GM23248 (cell line): ENCODE results near the gene DSG4. TPM values are rescaled to one million over a fixed set of nuclear protein-coding genes. Genes with fewer than 3 reads are reported as not detected.

Experiments used
- DNase-seq: peaks from one replicate; pipeline ENCODE4 v3.0.0-alpha.2; 2015
- H2AFZ ChIP-seq: fragments of 200-600 bp; sonication (generic); 2 replicates; pipeline ENCODE4 v1.6.1; 2016; ENCODE audit warnings: antibody characterized with exemption
- H3F3A ChIP-seq: fragments of 200-600 bp; sonication (generic); 2 replicates; pipeline ENCODE4 v1.6.1; 2016; ENCODE audit warnings: mild to moderate bottlenecking, antibody characterized with exemption, mixed run types; ENCODE audit not compliant: insufficient read depth
- H3K27ac ChIP-seq: fragments of 200-600 bp; sonication (generic); 2 replicates; pipeline ENCODE4 v1.5.1; 2016; ENCODE audit warnings: mild to moderate bottlenecking
- H3K27me3 ChIP-seq: fragments of 200-600 bp; sonication (generic); replicated peaks from 2 replicates; pipeline ENCODE4 v1.6.1; 2016; ENCODE audit warnings: mild to moderate bottlenecking; ENCODE audit not compliant: insufficient read depth
- H3K36me3 ChIP-seq: fragments of 200-600 bp; sonication (generic); 2 replicates; pipeline ENCODE4 v1.6.1; 2016; ENCODE audit warnings: low read depth, mild to moderate bottlenecking
- H3K4me1 ChIP-seq: fragments of 200-600 bp; sonication (generic); 2 replicates; pipeline ENCODE4 v1.6.1; 2016; ENCODE audit warnings: mild to moderate bottlenecking; ENCODE audit not compliant: insufficient read depth
- H3K4me2 ChIP-seq: fragments of 200-600 bp; sonication (generic); one replicate; pipeline ENCODE4 v1.6.1; 2016; ENCODE audit warnings: mild to moderate bottlenecking; ENCODE audit not compliant: unreplicated experiment
- H3K4me3 ChIP-seq: fragments of 200-600 bp; sonication (generic); 2 replicates; pipeline ENCODE4 v1.5.1; 2016; ENCODE audit warnings: mild to moderate bottlenecking
- H3K79me2 ChIP-seq: fragments of 200-600 bp; sonication (generic); 2 replicates; pipeline ENCODE4 v1.6.1; 2016; ENCODE audit warnings: mild to moderate bottlenecking; ENCODE audit not compliant: insufficient read depth
- H3K9ac ChIP-seq: fragments of 200-600 bp; sonication (generic); 2 replicates; pipeline ENCODE4 v1.6.1; 2016; ENCODE audit warnings: mild to moderate bottlenecking
- H3K9me2 ChIP-seq: fragments of 200-600 bp; sonication (generic); 2 replicates; pipeline ENCODE4 v1.6.1; 2016; ENCODE audit warnings: mixed run types, mild to moderate bottlenecking, moderate library complexity; ENCODE audit not compliant: insufficient read depth
- H3K9me3 ChIP-seq: fragments of 200-600 bp; sonication (generic); one replicate; pipeline ENCODE4 v1.6.1; 2017; ENCODE audit warnings: low read depth
- H4K20me1 ChIP-seq: fragments of 200-600 bp; sonication (generic); 2 replicates; pipeline ENCODE4 v1.6.0; 2016; ENCODE audit not compliant: insufficient read depth
- EZH2 ChIP-seq: fragments of 200-600 bp; sonication (generic); IDR thresholded peaks from 2 replicates; pipeline ENCODE4 v1.6.1; 2018; ENCODE audit warnings: antibody characterized with exemption, mild to moderate bottlenecking; ENCODE audit not compliant: insufficient read depth, poor library complexity, severe bottlenecking
- EZH2phosphoT487 ChIP-seq: fragments of 200-600 bp; sonication (generic); IDR thresholded peaks from 2 replicates; pipeline ENCODE4 v1.6.1; 2018; ENCODE audit warnings: antibody characterized with exemption, moderate library complexity, mild to moderate bottlenecking, low read depth; ENCODE audit not compliant: insufficient read depth
- WGBS, 2 experiments: methylation state at CpG; one replicate each; pipeline ENCODE4 v1.1.6; 2015 to 2017; ENCODE audit warnings: low lambda C conversion rate in 2 of 2, low coverage in 1 of 2; ENCODE audit errors: missing lambda C conversion rate in 2 of 2; 5-methylcytosine and 5-hydroxymethylcytosine counted together
- in situ Hi-C: fragments of 300-500 bp; cut with MboI; formaldehyde crosslinking; loops from 2 replicates; pipeline ENCODE4 v1.15.0; 2020
- polyA plus RNA-seq: library from polyadenylated mRNA; unstranded; fragments of >200 nt; fragmentation: Nextera tagmentation; extraction: Ambion mirVana; gene quantifications from 2 replicates; pipeline ENCODE4 v1.2.1, GENCODE V29; 2016
- total RNA-seq: library from RNA; depleted of rRNA; stranded (reverse); fragments of >200 nt; shearing (Covaris generic); gene quantifications from 2 replicates; pipeline ENCODE4 v1.2.3, GENCODE V29; 2014

Gene DSG4
- total and polyA plus RNA-seq, 2 experiments from 2014 or later, result not detected

DNA sequence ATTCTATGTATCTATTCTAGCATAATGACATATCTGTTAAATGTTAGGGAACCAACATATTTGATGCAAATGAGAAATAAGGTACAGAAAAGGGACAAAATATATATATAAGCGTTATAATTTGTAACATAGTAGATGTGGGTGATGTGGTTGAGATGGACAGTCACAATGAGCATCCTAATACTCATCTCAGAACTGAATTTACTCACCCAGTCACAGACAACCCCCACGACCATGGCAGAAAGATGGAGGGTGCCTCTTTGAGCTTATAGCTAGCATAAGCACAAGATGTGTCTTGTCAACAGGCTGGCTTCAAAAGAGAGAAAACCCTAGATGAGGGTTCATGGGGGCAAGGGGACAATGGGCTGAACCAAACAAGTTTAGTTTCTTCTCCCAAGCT, 61.8 kb downstream of the DSG4 start:
- H3F3A ChIP-seq, result no peaks in the 10 kb centered on the region
- no peaks in the 10 kb centered on the region for H3K79me2 ChIP-seq
- no peak overlapping the region for H2AFZ ChIP-seq
- TF ChIP-seq EZH2, result no peak
- TF ChIP-seq EZH2phosphoT487, result no peak
- H3K36me3 ChIP-seq, result no peaks in the 10 kb centered on the region
- in situ Hi-C loops, result loop anchor here (25.0 kb wide), 1 partner anchor 99 kb away; no protein-coding TSS in a partner anchor
- 3 to 17% methylated on average over 2 of the region's 2 CpGs for whole genome bisulfite sequencing, 2 experiments
- no peaks in the 10 kb centered on the region for H3K27me3 ChIP-seq
- H3K4me2 ChIP-seq, result no peak overlapping the region
- H3K9me2 ChIP-seq, result no peaks in the 10 kb centered on the region
- no peaks in the 10 kb centered on the region for H4K20me1 ChIP-seq
- no peak overlapping the region for H3K27ac ChIP-seq
- H3K9me3 ChIP-seq, result no peaks in the 10 kb centered on the region
- no peak overlapping the region for H3K9ac ChIP-seq
- no peaks in the 10 kb centered on the region for H3K4me1 ChIP-seq
- DNase-seq, result no peak
- no peak overlapping the region for H3K4me3 ChIP-seq

DNA sequence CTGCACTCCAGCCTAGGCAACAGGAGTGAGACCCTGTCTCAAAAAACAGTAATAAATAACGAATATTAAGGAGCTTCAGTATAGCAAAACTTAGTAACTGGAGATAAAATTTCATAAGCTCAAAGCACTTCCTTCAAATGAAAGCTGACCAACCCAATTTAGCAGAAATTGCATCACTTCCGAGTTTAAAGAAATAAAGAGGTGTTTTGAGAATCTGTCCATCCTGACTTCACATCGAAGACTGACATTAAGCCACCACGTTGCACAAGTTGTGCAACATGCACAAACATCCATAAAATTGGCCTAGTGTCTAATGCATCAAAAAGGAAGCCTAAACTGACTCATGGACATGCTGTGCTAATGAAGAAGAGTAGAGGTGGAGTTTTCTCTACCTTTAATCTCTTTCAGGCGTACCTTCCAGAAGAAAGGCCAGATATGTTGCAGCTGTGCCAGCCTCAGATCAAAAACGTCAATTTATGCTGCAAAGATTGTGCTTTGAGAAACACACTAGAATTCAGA, 63.3 kb downstream of the DSG4 start:
- H2AFZ ChIP-seq, result no peak overlapping the region

DNA sequence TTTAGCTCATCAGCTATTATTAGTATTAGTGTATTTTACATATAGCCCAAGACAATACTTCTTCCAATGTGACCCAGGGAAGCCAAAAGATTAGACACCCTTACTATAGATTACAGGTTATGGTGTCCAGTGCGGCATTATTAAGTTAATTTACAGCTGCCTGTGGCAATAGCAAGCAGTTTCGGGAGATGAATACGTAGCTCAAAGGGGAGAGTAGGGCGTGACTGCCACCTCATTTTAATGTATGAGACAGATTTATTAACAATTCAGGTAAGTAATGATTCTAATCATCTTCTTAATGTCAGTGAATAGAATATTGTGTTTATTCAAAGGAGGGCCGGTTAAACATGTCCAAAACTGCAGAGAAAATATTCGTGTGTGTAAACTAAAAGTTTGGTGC, 64.2 kb downstream of the DSG4 start:
- 13 to 15% methylated on average over 6 of the region's 6 CpGs for WGBS, 2 experiments
- no peaks in the 10 kb centered on the region for H3K4me1 ChIP-seq
- H3K27me3 ChIP-seq, result no peaks in the 10 kb centered on the region
- in situ Hi-C loops, result loop anchor here (25.0 kb wide), 1 partner anchor 97 kb away; no protein-coding TSS in a partner anchor
- no peaks in the 10 kb centered on the region for H3K36me3 ChIP-seq
- no peak overlapping the region for H2AFZ ChIP-seq
- H4K20me1 ChIP-seq, result no peaks in the 10 kb centered on the region
- H3K4me3 ChIP-seq, result no peak overlapping the region
- no peaks in the 10 kb centered on the region for H3K79me2 ChIP-seq
- no peak overlapping the region for H3K4me2 ChIP-seq
- no peak overlapping the region for H3K27ac ChIP-seq
- TF ChIP-seq EZH2, result no peak
- TF ChIP-seq EZH2phosphoT487, result no peak
- H3F3A ChIP-seq, result no peaks in the 10 kb centered on the region
- H3K9me3 ChIP-seq, result no peaks in the 10 kb centered on the region
- no peak for DNase-seq
- no peaks in the 10 kb centered on the region for H3K9me2 ChIP-seq
- no peak overlapping the region for H3K9ac ChIP-seq

More for the DNA sequence above, 63.3 kb downstream of the DSG4 start:
- WGBS, 2 experiments, result 10 to 12% methylated on average over 6 of the region's 6 CpGs
- no peaks in the 10 kb centered on the region for H4K20me1 ChIP-seq
- H3K79me2 ChIP-seq, result no peaks in the 10 kb centered on the region
- DNase-seq, result no peak
- H3K27me3 ChIP-seq, result no peaks in the 10 kb centered on the region
- no peaks in the 10 kb centered on the region for H3K9me3 ChIP-seq
- H3K4me2 ChIP-seq, result no peak overlapping the region
- in situ Hi-C loops, result loop anchor here (25.0 kb wide), 1 partner anchor 97 kb away; no protein-coding TSS in a partner anchor
- no peaks in the 10 kb centered on the region for H3K4me1 ChIP-seq
- H3K4me3 ChIP-seq, result no peak overlapping the region
- no peaks in the 10 kb centered on the region for H3F3A ChIP-seq
- no peaks in the 10 kb centered on the region for H3K9me2 ChIP-seq
- no peak overlapping the region for H3K27ac ChIP-seq
- H3K36me3 ChIP-seq, result no peaks in the 10 kb centered on the region
- TF ChIP-seq EZH2 (no peak), EZH2phosphoT487 (no peak)
- no peak overlapping the region for H3K9ac ChIP-seq

GRCh38 chr18:31441493-31441892, 64.9 kb downstream of the DSG4 start:
- H3K9ac ChIP-seq, result no peak overlapping the region
- no peak for TF ChIP-seq EZH2phosphoT487
- no peak for TF ChIP-seq EZH2
- no peak for DNase-seq
- no peak overlapping the region for H3K4me3 ChIP-seq
- H3K9me3 ChIP-seq, result no peaks in the 10 kb centered on the region
- no peaks in the 10 kb centered on the region for H4K20me1 ChIP-seq
- in situ Hi-C loops, result loop anchor here (25.0 kb wide), 1 partner anchor 96 kb away; no protein-coding TSS in a partner anchor
- no peak overlapping the region for H2AFZ ChIP-seq
- H3K79me2 ChIP-seq, result no peaks in the 10 kb centered on the region
- H3K4me2 ChIP-seq, result no peak overlapping the region
- WGBS, 2 experiments, result 16 to 19% methylated on average over 4 of the region's 4 CpGs
- no peaks in the 10 kb centered on the region for H3K4me1 ChIP-seq
- H3F3A ChIP-seq, result no peaks in the 10 kb centered on the region
- H3K27ac ChIP-seq, result no peak overlapping the region
- H3K36me3 ChIP-seq, result no peaks in the 10 kb centered on the region
- no peaks in the 10 kb centered on the region for H3K27me3 ChIP-seq
- no peaks in the 10 kb centered on the region for H3K9me2 ChIP-seq
